ENCODE data around the gene TNMD.
"Not testable (repeated sequence)": the region's sequence is repeated elsewhere in the genome, so short reads cannot be mapped to it uniquely, and the experiment has no call there.

TNMD gene

DNA sequence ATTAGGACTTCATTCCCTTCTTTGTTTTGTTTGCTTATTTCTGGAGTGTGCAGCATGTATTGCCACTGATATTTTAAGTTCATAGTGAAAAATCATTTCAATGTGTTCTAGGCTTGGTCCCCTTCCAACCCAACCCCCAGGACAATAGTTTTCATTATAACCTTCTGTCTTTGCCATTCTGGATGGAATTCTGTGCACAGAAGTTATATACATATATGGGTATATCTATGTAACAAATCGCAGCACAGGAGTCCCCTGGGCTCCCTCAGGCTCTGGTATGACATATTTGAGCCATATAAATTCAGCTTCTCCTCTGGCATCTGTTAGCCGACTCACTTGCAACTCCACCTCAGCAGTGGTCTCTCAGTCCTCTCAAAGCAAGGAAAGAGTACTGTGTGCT is at the start of gene TNMD:
TNMD (plus strand) TSS at position 326 of the 400 bp plus-strand sequence. CDS start 83 bp downstream, outside the sequence.
- DNase-seq: peak; percentile 54

DNA sequence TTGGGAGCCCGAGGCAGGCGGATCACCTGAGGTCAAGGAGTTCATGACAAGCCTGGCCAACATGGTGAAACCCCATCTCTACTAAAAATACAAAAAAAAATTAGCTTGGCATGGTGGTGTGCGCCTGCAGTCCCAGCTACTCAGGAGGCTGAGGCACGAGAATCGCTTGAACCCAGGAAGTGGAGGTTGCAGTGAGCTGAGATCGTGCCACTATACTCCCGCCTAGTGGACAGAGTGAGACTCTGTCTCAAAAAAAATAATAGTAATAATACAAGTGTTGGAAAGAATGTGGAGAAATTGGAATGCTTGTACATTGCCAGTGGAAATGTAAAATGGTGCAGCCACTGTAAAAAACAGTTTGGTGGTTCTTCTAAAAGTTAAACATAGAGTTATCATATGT is 19.2 kb upstream of the TNMD start:
- DNase-seq: not testable (repeated sequence)

DNA sequence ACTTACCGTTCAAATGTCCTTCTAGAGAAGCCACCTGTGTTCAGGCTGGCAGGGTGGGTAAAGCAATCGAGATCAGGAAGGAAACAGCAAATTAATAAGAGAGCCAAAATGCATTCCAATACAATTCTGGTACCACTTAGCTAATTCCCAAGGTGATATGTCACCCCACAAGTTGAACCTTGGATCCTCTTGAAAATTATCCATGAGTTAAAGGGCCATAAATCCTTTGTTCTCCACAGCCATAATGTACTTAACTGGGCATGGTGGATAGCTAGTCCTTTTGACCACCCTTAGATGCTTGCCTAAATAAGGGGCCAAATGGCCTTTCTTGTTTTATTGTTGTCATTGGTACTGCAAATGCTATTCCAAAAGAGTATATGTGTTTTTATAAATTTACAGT is 2.0 kb downstream of the TNMD start:
- no peak for DNase-seq

DNA sequence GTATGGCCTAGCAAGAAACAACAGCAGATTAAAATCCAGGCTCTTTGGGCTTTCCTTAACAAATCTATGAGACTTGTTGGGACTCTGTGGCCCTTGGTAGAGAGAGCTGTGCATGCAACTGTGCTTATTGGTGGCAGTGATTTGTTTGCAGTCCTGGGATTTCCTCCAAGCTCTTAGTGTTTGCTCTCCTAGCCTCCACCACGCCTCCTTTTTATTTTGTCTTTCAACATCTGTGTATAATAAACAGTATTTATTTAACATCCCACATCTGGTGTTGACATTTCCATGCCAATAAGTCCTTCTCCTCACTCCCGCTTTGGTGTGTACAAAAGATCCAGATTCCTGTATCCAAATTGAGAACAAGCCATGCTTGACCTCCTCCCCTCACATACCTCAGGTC is 3.1 kb downstream of the TNMD start:
- DNase-seq: no peak

DNA sequence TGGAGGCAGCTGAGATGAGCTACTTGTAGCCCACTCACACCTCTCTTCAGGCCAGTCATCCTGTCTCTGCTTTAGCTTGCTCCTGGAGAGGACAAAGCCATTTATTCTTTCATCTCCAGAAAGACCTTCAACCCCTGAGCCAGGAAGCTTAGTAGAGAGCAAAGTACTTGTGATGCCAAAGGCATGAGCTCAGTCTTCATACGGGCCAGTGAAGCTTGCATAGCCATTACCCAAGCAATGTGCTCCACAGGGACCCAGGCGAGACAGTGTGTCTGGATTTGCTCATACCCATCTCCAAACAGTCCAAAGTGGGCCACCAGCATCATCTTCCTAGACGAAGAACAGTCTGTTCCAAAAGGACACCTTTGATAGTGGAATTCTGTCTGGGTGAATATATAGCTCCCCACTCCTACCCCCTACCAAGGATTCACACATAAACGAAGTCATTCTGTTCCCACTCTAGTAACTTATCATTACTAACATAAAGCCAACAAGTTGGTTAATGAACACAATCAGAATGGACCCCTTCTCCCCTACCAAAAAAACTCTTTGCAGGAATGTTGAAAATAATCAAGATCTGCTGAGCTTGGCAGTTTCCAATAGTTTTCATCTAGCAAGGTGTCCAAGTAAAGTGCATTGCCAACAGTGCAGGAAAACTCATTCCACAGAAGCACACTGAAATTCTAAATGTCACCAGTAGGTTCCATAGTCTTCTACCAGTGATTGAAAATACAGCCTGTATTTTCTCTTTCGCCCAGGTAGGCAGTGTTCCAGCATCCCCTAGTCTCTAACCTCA is 6.7 kb downstream of the TNMD start:
- peak; percentile 61 for DNase-seq

DNA sequence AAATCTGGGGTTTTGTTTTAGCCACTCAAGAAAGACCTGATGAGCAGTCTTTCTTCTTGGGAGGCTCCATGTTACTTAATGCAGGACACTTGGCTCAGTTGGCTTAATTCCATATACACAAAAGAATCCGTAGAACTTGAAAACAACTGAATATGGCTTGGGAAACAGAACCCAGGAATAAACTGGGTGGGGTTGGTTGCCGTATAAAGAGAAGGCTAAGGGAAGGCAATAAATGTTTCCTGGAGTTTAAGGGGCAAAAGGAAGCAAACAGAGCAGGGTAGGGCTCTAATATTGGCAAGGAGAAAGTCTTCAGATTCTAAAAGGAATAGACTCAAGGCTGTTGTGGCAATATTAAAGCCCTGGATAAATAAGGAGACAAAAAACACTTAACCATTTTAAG is 8.4 kb downstream of the TNMD start:
- DNase-seq: no peak

DNA sequence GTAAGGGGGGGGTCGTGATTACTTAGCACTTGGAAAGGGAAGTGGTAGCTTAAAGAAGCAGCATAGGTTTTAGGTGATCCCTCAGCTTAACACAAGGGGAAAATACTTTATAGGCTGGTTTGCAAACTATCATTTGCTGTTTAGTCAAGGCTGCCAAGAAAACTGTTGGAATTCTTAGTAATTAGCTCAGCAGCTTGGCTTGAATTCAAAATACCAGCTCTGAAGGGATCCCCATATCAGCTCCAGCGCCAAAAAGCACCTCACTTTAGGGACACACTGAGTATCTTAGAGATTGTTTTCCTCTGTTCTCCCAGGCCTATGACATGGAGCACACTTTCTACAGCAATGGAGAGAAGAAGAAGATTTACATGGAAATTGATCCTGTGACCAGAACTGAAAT is 8.8 kb downstream of the TNMD start:
- DNase-seq: no peak

DNA sequence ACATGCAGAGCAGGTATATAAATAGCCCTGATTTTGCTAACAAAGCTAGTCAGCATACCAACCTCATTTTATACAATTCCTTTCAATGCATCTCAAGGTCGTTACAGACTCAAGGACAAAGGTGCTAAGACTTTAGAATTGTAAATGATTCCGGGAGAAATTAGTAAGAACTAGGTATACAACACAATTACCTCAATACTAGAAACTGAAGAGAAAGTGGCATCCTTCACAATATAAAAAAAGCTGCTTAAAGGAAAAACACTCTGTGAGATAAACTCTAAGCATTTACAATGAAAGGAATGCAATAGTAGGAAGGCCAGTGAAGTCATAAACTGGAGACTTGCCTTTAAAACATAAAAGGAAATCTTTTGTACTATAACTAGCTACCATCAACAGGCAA is 11.9 kb downstream of the TNMD start:
- DNase-seq: no peak

DNA sequence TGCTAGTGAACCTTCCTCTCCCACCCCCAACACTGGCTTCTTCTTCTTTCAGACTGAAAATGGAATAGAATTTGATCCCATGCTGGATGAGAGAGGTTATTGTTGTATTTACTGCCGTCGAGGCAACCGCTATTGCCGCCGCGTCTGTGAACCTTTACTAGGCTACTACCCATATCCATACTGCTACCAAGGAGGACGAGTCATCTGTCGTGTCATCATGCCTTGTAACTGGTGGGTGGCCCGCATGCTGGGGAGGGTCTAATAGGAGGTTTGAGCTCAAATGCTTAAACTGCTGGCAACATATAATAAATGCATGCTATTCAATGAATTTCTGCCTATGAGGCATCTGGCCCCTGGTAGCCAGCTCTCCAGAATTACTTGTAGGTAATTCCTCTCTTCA is 14.7 kb downstream of the TNMD start:
- no peak for DNase-seq

DNA sequence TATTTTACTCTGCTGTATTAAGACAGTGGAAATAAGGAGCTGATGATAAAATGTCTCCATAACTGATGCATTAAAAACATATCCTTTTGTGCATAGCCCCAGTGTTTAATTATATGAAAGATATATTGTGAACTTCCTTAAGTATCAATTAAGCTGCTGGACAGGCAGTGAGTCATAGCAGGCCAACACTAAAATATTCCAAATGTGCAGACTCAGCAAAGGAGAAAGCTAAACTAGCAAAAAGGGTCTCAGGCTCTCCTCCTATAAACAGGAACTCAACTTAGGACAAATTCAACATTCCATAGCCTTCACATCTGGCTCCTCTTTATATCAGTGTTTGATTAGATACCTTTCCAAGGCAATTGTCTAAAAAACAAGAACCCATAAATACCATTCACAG is 15.6 kb downstream of the TNMD start:
- no peak for DNase-seq

DNA sequence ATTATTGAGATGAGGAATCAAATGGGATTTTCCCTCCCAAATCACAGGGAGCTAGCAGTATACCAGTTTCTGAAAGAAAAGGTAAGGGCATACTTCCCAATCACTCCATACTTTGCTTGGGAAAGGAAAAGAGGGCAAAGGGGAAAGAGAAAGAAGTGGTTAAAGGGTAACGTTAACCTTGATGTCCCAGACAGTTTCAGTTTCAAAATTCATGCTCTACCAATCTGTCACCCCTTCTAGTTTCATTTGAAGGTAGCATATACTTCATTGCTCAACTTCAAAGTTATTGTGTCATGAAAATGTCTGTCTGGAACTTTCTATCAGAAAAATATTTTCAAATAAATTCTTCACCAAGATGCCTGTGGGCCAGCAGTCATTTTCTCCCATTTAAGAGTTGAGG is 16.0 kb downstream of the TNMD start:
- DNase-seq: no peak

DNA sequence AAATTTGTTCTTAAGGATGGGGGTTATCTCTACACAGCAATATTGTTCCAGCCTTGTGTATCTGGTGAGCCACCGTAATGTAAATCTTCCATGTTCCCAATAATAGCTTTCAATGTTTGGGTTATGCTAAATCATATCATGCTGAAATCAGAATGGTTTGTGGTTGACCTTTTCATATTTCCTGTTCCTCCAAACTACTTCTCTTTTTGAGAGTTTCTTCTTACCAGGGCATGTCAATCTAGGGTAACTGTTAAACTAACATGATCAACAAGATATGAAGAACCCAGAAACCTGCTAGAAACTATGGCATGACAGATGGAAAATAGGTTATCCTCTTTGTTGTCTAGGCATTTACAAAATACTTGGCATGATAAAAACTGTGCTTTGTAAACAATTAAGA is 22.0 kb downstream of the TNMD start:
- no peak for DNase-seq

DNA sequence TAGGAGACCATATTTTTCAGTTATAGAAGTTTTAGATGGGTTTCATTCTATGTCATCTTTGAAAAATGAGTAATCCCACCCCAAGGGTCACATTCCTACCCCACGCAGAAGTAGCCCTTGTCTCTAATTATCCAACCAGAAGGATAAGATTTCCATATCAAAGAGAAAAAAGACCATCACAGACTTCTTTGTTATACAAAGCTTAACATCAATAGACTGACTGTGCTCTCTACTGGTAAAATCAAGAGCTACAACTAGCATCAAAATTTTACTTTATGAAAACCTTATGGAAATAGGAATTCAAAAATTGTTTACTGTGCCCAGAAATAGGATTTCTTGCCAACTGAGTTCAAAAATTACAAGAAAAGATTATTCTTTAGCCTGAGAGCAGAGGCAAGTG is 24.9 kb downstream of the TNMD start:
- no peak for DNase-seq

DNA sequence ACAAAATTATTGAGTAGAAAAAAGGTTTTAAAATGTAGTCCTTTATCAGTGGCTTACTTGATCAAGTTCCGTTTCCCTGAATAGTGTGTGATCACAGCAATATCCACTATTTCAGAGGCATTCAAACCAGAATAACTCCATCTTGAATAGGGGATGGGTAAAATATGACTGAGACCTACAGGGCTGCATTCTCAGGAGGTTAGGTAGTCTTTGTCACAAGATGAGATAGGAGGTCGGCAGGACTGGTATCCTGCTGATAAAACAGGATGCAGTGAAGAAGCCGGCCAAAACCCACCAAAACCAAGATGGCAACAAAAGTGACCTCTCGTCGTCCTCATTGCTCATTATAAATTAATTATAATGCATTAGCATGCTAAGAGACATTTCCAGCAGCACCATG is 27.2 kb downstream of the TNMD start:
- no peak for DNase-seq

DNA sequence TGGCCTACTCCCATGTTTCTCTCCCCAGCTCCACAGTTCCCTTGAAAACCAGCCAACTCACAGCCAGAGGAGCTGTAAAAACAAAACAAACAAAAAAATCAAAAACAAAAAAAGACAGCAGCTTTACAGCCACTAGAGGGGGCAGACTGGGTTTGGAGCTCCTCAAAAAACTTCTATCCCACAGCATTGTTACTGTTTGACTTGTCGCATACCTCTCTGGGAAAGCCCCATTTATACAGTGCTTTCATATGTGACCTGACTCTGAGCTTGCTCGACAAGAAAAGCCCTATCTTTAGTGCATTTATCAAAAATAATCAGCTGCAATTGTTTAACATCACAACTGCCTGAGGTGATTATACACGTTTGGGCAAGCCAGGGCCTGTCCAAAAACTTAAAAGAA is 30.3 kb downstream of the TNMD start:
- no peak for DNase-seq

DNA sequence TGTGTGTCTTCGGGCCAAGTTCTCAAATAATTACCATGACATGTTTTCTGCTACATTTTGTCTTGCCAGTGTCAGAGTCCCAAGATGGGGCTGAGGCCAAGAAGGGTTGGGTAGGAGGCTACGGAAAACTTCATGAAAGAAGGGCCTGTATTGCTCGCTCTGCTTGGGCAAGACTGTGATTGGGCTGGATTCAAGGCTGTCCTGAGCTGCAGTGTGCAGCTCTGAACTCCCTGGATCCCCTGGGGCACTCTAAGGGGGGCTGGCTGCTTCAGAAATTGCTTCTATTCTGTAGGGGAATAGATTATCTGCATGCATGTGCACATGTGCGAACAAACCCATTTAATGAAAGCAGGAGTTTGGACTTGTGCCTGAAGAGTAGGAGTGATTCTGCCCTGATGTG is 38.3 kb downstream of the TNMD start:
- no peak for DNase-seq

DNA sequence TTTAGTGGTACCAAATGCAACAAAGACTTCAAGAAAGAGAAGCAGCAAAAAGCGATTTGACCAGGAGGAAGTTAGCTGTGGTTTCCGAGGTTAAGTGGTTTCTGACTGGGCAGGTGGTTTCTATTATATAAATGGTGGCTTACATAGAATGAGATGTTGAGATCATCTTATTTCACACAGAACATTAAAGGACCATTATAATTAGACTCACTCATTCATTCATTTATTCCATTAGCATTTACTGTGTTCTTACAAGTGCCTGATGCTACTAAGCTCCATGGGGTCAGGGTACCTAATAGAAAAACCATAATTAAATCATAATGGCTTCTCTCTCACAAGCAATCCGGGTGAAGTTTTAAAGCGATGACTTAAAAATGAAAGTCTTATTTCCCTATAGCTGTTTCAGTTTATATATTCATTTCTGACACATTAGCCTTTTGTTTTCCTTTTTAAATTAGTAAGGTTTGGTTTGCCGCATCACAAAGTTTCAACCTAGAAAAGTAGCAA is 41.3 kb downstream of the TNMD start:
- DNase-seq: no peak

DNA sequence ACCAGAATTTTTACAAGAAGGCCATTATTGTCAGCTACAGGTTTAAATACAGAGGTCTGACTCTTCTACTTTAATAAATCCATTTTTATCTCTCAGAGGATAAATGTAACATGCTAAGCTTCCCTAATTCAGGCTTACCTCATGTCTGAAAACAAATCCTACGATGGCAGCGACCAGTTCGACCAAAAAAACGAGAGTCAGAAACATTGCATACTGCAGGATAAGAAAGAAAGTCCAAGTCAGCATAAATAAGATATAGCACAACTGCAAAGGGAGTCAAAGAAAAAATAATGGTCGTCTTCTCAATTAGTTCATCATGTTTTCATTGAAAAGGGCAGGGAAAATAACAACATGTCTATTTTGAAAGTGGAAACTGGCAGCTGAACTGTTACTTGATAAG is 50.3 kb downstream of the TNMD start:
- no peak for DNase-seq

DNA sequence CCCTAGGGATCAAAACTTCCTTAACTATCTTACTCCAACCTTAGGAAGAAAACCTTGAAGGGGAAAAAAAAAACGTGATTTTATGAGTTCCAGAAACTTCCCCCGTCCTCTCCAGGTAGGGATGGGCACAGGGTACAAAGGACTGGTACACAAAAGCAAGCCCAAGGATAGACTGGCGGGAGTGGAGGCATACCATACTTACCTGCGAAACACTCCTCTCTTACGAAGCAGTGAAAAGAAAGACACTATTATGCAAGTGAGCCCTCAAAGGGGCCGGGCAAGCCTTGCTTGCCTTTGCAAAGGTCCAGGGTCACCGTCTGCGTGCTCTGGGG is 51.2 kb downstream of the TNMD start:
- no peak for DNase-seq

DNA sequence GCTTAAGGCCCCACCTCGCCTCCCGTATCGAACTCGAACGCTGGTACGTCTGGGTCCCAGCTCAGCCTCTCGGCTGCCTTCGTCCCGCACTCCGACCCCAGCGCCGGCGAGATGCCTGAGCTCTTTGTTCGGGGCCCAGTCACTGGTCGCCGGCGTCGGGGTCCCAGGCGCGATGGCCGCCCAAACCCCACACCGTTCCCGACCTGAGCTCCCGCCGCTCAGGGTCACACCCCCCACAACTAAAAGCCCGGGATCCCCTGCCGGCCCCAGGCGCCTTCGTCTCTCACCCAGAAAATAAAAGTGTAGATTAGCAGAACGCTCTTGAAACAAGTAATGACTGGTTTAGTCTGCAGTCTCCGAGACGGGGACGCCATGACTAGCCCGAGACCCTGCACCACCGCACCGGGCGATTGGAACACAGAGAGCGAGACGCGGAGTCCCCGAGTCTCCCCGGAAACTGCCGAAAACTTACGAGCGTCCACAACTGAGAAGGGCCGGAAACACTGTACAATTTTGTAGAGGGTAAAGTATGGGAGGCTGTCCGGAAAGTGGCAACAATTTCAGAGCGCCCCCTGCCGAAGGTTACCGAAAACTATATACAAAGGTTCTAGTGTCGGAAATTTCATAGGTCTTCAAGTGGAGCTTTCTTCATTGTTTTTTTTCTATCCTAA is 51.7 kb downstream of the TNMD start, which contains the start of gene TSPAN6:
TSPAN6 (minus strand) TSS at position 486 of the 671 bp plus-strand sequence; CDS start at position 374, 112 bp downstream.
- DNase-seq: peak; percentile 91

DNA sequence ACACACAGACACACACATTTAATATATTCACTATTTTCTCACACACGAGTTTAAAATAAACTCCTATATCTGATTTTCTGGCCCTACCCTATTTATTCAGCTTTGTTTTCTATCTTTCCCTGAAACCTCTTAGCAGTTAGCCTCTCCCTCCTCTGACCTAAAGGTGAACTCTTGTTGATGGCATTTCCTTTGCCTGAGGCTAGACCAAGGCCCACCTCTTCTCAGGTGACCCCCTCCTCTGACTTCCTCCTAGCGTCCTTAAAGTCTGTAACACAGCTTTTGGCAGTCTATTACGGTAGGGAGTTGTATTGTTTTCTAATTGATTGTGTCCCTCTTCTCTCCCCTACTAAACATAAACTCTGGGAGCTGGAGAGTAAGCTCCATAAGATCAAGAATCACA is 57.6 kb downstream of the TNMD start:
- DNase-seq: no peak

DNA sequence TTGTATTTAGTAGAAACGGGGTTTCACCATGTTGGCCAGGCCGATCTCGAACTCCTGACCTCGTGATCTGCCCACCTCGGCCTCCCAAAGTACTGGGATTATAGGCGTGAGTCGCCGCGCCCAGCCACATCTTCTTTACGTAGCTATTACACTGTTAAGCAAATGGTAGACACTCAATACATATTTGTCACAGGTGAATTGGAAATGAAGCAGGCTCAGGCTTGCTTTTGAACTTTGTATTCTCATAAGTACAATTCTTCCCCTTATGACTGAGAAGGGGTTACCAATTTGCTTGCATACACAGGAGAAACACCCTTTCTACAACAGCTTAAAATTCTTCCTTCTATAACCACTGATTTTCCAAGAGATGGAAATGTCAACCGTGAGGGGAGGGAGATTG is 58.5 kb downstream of the TNMD start:
- DNase-seq: no peak

DNA sequence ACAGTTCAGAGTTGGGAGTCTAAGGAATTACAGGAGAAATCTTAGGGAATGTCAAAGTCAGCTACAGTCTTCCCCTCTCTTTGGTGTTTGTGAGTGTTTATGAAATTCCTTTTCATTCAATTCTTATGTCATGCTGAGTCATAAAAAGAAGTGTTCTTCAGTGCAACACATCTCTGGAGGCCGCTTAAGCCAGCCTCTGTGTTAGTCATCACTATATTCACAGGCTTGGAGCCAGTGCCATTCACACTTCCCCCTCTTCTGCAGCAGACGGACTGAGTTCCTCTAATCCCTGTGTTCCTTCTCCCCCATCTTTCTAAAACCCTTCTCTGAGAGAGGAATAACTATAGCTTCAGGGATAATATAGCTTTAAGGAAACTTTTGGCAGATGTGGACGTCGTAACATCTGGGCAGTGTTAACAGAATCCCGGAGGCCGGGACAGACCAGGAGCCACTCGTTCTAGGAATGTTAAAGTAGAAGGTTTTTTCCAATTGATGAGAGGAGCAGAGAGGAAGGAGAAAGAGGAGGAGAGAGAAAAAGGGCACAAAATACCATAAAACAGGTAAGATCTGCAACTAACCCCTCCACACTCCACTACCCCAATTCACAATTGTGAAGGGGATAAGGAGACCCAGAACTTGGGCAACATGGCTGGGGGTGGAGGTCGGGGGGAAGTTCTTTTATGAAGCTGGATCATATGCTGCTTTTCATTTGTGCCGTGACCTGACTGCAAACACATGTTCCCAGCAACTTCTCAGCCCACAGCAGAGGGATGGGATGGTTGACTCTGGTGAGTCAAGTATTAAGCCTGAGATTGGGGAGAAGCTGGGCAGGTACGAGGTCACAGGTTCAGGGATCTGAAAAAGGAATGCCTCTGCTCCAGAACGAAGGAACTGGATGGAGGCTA is 59.5 kb downstream of the TNMD start, which contains the start of gene SRPX2:
SRPX2 (plus strand) TSS at position 244 of the 905 bp plus-strand sequence. CDS start 2,124 bp downstream, outside the sequence.
- peak; percentile 74 for DNase-seq
